ENCODE measurements around the gene POU3F4.

POU3F4 gene

GRCh38 chrX:83508006-83508405 is at the start of gene POU3F4:
Gene POU3F4 (plus strand): TSS chrX:83508290. CDS start chrX:83508325, 35 bp downstream.
- no peaks in the 10 kb centered on the region for H3F3A ChIP-seq (ENCODE audit: insufficient read depth, low read length)
- no peaks in the 10 kb centered on the region for H3K9me2 ChIP-seq (ENCODE audit: low read depth, low read length)
- H4K20me1 ChIP-seq (ENCODE audit: insufficient read depth, low read length) = no peaks in the 10 kb centered on the region
- H3K4me3 ChIP-seq (ENCODE audit: low read depth, low read length, poor library complexity, severe bottlenecking) = no peak within 1 kb of the TSS
- peaks cover 7% of the 10 kb centered on the region for H3K4me1 ChIP-seq (ENCODE audit: insufficient read depth, low read length, severe bottlenecking)
- H3K79me2 ChIP-seq (ENCODE audit: insufficient read depth, low read length) = no peaks in the 10 kb centered on the region
- no peaks in the 10 kb centered on the region for H3K27me3 ChIP-seq (ENCODE audit: insufficient read depth, low read length)
- H3K9ac ChIP-seq (ENCODE audit: low read length) = no peak within 1 kb of the TSS
- no peak within 1 kb of the TSS for H2AFZ ChIP-seq (ENCODE audit: low read length)
- H3K9me3 ChIP-seq (ENCODE audit: low read length) = no peaks in the 10 kb centered on the region
- no peak within 1 kb of the TSS for H3K27ac ChIP-seq (ENCODE audit: low read depth, low read length, poor library complexity, severe bottlenecking)
- no peak for TF ChIP-seq CTCF (IDR thresholded peaks at IDR 0.05; ENCODE audit: low read length)
- no peak for TF ChIP-seq EZH2 (IDR thresholded peaks at IDR 0.05; ENCODE audit: borderline replicate concordance, low read length)
- H3K36me3 ChIP-seq (ENCODE audit: insufficient read depth, low read length) = no peaks in the 10 kb centered on the region
- H3K4me2 ChIP-seq (ENCODE audit: low read length) = no peak within 1 kb of the TSS

GRCh38 chrX:83469551-83469950 is 38.5 kb upstream of the POU3F4 start:
- peaks cover 11% of the 10 kb centered on the region for H3K4me1 ChIP-seq (ENCODE audit: insufficient read depth, low read length, severe bottlenecking)
- H3K36me3 ChIP-seq (ENCODE audit: insufficient read depth, low read length) = no peaks in the 10 kb centered on the region
- H3K9me3 ChIP-seq (ENCODE audit: low read length) = no peaks in the 10 kb centered on the region
- peak overlapping the region; percentile 22 for H3K27ac ChIP-seq (ENCODE audit: low read depth, low read length, poor library complexity, severe bottlenecking)
- H3K27me3 ChIP-seq (ENCODE audit: insufficient read depth, low read length) = no peaks in the 10 kb centered on the region
- H3K79me2 ChIP-seq (ENCODE audit: insufficient read depth, low read length) = no peaks in the 10 kb centered on the region
- no peak overlapping the region for H3K9ac ChIP-seq (ENCODE audit: low read length)
- H3F3A ChIP-seq (ENCODE audit: insufficient read depth, low read length) = no peaks in the 10 kb centered on the region
- no peaks in the 10 kb centered on the region for H4K20me1 ChIP-seq (ENCODE audit: insufficient read depth, low read length)
- no peak overlapping the region for H3K4me2 ChIP-seq (ENCODE audit: low read length)
- TF ChIP-seq CTCF (IDR thresholded peaks at IDR 0.05; ENCODE audit: low read length) (peak; percentile 51; the same call in 1 of the 2 replicates), EZH2 (IDR thresholded peaks at IDR 0.05; ENCODE audit: borderline replicate concordance, low read length) (no peak)
- no peak overlapping the region for H2AFZ ChIP-seq (ENCODE audit: low read length)
- H3K4me3 ChIP-seq (ENCODE audit: low read depth, low read length, poor library complexity, severe bottlenecking) = no peak overlapping the region
- H3K9me2 ChIP-seq (ENCODE audit: low read depth, low read length) = no peaks in the 10 kb centered on the region

- H3K9me2 ChIP-seq (ENCODE audit: low read depth, low read length) = no peaks in the 10 kb centered on the region
Observed at GRCh38 chrX:83495898-83496297, 12.2 kb upstream of the POU3F4 start.

More at GRCh38 chrX:83495898-83496297, 12.2 kb upstream of the POU3F4 start:
- no peak overlapping the region for H3K27ac ChIP-seq (ENCODE audit: low read depth, low read length, poor library complexity, severe bottlenecking)
- no peak overlapping the region for H3K4me3 ChIP-seq (ENCODE audit: low read depth, low read length, poor library complexity, severe bottlenecking)
- no peaks in the 10 kb centered on the region for H3K36me3 ChIP-seq (ENCODE audit: insufficient read depth, low read length)
- H2AFZ ChIP-seq (ENCODE audit: low read length) = no peak overlapping the region
- no peak overlapping the region for H3K4me2 ChIP-seq (ENCODE audit: low read length)
- TF ChIP-seq EZH2 (IDR thresholded peaks at IDR 0.05; ENCODE audit: borderline replicate concordance, low read length) = no peak
- no peak for TF ChIP-seq CTCF (IDR thresholded peaks at IDR 0.05; ENCODE audit: low read length)
- no peaks in the 10 kb centered on the region for H3K9me3 ChIP-seq (ENCODE audit: low read length)
- H3K9ac ChIP-seq (ENCODE audit: low read length) = no peak overlapping the region
- no peaks in the 10 kb centered on the region for H4K20me1 ChIP-seq (ENCODE audit: insufficient read depth, low read length)
- H3K27me3 ChIP-seq (ENCODE audit: insufficient read depth, low read length) = no peaks in the 10 kb centered on the region
- H3F3A ChIP-seq (ENCODE audit: insufficient read depth, low read length) = no peaks in the 10 kb centered on the region
- no peaks in the 10 kb centered on the region for H3K79me2 ChIP-seq (ENCODE audit: insufficient read depth, low read length)
- H3K4me1 ChIP-seq (ENCODE audit: insufficient read depth, low read length, severe bottlenecking) = no peaks in the 10 kb centered on the region

Data from OCI-LY1 (cell line).